ENCODE results near the gene CD99L2. TPM values are rescaled to one million over a fixed set of nuclear protein-coding genes. Genes with fewer than 3 reads are reported as not detected.

The CD99L2 gene
- total RNA-seq, 2 donors from 2014 or later, result 32.6 to 53.3 TPM

DNA sequence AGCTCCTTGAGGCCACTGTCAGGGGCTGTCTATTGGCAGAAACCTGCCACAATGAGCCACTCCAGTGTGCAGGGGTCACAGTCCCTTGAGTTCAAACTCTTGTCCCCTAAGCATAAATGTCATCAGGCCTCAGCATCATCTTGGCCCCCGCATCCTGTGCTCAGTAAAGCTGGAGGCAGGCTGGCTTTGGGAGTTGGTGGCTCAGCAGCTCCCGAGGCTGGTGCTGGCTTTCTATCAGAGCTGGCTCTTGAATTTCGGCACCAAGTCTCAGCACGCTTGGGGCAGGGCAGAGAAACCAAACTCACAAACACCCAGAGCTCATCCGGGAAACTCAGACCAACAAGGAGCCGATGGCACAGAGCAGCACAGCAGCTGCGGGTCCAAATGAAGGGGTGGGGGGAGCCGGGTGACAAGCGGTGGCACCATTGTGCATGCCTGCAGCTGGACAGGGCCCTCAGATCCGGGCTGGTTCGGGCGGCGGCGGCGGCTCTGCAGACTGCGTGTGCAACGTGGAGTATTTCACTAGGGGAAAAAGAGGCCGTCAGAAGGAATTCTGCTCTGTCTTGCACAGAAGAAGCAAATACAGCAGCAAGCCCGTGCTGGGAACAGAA is 129.8 kb downstream of the CD99L2 start:
- Histone ChIP-seq H3K9me3 (no peaks in the 10 kb centered on the region), H3K36me3 (no peaks in the 10 kb centered on the region), H3K4me1 (replicated peaks) (no peaks in the 10 kb centered on the region), H3K27me3 (replicated peaks; ENCODE audit: insufficient read depth) (no peaks in the 10 kb centered on the region), H3K27ac (no peak overlapping the region), H3K4me3 (no peak overlapping the region)
- DNase-seq (ENCODE audit: low spot score), result no peak
- intact Hi-C loops (cut with DNase I), result no loop called here
- 72% methylated on average over 15 of the region's 19 CpGs for WGBS
- TF ChIP-seq CTCF (IDR thresholded peaks at IDR 0.05) (no peak), POLR2A (IDR thresholded peaks at IDR 0.05) (no peak), POLR2AphosphoS5 (IDR thresholded peaks at IDR 0.05) (no peak)

DNA sequence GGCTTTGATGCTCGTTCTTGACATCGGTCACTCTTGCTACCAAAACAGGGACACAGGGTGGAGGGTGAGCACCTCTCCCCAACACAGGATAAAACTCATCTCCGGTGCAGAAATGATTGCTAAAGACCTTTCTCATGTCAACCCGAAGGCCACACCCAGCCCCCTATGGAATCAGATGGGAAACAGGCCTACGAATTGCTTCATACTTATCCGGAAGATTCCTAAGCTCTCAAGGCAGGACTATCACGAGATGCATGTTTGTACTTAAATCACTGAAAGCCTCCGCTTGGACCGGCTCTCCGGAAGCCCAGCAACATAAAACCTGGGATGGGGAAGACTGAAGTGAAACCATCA is 130.4 kb downstream of the CD99L2 start:
- intact Hi-C loops (cut with DNase I), result no loop called here
- Histone ChIP-seq H3K4me3 (no peak overlapping the region), H3K36me3 (no peaks in the 10 kb centered on the region), H3K27ac (no peak overlapping the region), H3K27me3 (replicated peaks; ENCODE audit: insufficient read depth) (no peaks in the 10 kb centered on the region), H3K9me3 (no peaks in the 10 kb centered on the region), H3K4me1 (replicated peaks) (no peaks in the 10 kb centered on the region)
- 86% methylated on average over 10 of the region's 10 CpGs for WGBS
- no peak for DNase-seq (ENCODE audit: low spot score)
- TF ChIP-seq CTCF (IDR thresholded peaks at IDR 0.05) (no peak), POLR2AphosphoS5 (IDR thresholded peaks at IDR 0.05) (no peak), POLR2A (IDR thresholded peaks at IDR 0.05) (no peak)

DNA sequence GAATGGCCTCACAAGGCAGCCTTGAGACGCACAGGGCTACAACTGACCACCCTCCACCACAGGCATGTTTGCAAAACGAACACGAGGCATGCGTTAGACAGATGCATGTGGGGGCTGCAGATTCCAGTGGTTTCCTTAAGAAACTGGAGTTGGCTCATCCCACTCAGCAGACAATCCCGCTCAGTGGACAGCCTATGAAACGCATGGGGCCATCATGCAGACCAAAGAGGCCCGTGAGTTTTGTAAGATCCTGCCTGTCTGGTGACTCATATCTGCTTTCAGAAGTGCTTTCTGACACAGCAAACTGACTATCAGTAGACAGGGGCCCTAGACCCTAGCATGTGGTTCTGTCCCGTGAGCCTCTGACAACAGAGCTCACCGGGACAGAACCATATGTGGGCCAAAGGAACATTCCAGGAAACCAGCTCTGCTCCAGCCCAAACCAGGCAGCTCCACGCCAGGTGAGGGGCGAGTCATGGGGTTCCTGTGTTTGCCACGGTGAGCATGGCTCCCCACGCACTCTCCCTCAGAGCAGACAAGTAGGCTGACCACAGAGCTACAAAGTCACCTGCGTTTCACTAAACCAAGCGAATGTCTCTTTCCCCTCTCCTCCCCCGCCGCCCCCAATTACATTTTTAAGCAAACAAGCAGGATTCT is 130.9 kb downstream of the CD99L2 start:
- H3K36me3 ChIP-seq, result no peaks in the 10 kb centered on the region
- no peak overlapping the region for H3K27ac ChIP-seq
- TF ChIP-seq CTCF (IDR thresholded peaks at IDR 0.05), result no peak
- TF ChIP-seq POLR2A (IDR thresholded peaks at IDR 0.05), result no peak
- no peak for TF ChIP-seq POLR2AphosphoS5 (IDR thresholded peaks at IDR 0.05)
- no peaks in the 10 kb centered on the region for H3K4me1 ChIP-seq (replicated peaks)
- WGBS, result 71% methylated on average over 9 of the region's 17 CpGs
- H3K9me3 ChIP-seq, result no peaks in the 10 kb centered on the region
- H3K27me3 ChIP-seq (replicated peaks; ENCODE audit: insufficient read depth), result no peaks in the 10 kb centered on the region
- intact Hi-C loops (cut with DNase I), result no loop called here
- no peak overlapping the region for H3K4me3 ChIP-seq
- DNase-seq (ENCODE audit: low spot score), result no peak

GRCh38 chrX:150767045-150767395 is 131.4 kb downstream of the CD99L2 start:
- Histone ChIP-seq H3K9me3 (no peaks in the 10 kb centered on the region), H3K27me3 (replicated peaks; ENCODE audit: insufficient read depth) (no peaks in the 10 kb centered on the region), H3K27ac (no peak overlapping the region), H3K36me3 (no peaks in the 10 kb centered on the region), H3K4me3 (no peak overlapping the region), H3K4me1 (replicated peaks) (no peaks in the 10 kb centered on the region)
- DNase-seq (ENCODE audit: low spot score), result no peak
- intact Hi-C loops (cut with DNase I), result no loop called here
- TF ChIP-seq POLR2A (IDR thresholded peaks at IDR 0.05) (no peak), POLR2AphosphoS5 (IDR thresholded peaks at IDR 0.05) (no peak), CTCF (IDR thresholded peaks at IDR 0.05) (no peak)
- 95% methylated on average over 5 of the region's 9 CpGs for WGBS
